Pancreas (tissue), 10 donors: ENCODE measurements around the gene MIEF1. TPM values are rescaled to one million over a fixed set of nuclear protein-coding genes. Genes with fewer than 3 reads are reported as not detected.

Experiments
- ATAC-seq, 4 donors: fragments of 200-7000 bp; cut with Tn5 transposase; one replicate each; pipeline versions ENCODE4 v1.8.0 to v1.9.1; 2020; ENCODE audit warnings: mild to moderate bottlenecking in 4 of 4, moderate library complexity in 4 of 4
- DNase-seq, 6 donors: peaks; one replicate each; pipeline ENCODE4 v3.0.0-alpha.2; 2020
- FAIRE-seq: peaks from 2 replicates; lab custom pipeline; 2012; peaks lifted over from hg19 to GRCh38; lab: Jason Lieb, UNC
- H3K27ac ChIP-seq, 4 donors: fragments of 200-600 bp; sonication (generic); 1 replicate in 3 of 4; 2 replicates in 1 of 4; pipeline versions ENCODE4 v1.5.0 to v1.8.0; 2020
- H3K27me3 ChIP-seq, 4 donors: fragments of 200-600 bp; one replicate each; pipeline ENCODE4 v1.8.0; 2021
- H3K36me3 ChIP-seq, 3 donors: fragments of 200-600 bp; sonication (generic) in 1 of 3; one replicate each; pipeline versions ENCODE4 v1.5.0 to v1.8.0; 2020 to 2021
- H3K4me1 ChIP-seq, 3 donors: fragments of 200-600 bp; one replicate each; pipeline ENCODE4 v1.8.0; 2021
- H3K4me3 ChIP-seq, 4 donors: fragments of 200-600 bp; sonication (generic) in 2 of 4; one replicate each; pipeline versions ENCODE4 v1.5.0 to v1.8.0; 2020 to 2021
- H3K9me3 ChIP-seq, 4 donors: fragments of 200-600 bp; one replicate each; pipeline ENCODE4 v1.8.0; 2021
- WGBS, 2 donors: extraction: QIAGEN DNeasy Blood & Tissue Kit; methylation state at CpG; one replicate each; pipeline ENCODE4 v1.1.7; 2013; 5-methylcytosine and 5-hydroxymethylcytosine counted together
- intact Hi-C, 3 donors: fragments of 100-400 bp; cut with DNase I; formaldehyde crosslinking; loops; one replicate each; pipeline versions ENCODE4 v1.11.1 to v1.14.2; 2022
- polyA plus RNA-seq, 2 donors: library from polyadenylated mRNA; stranded (reverse); fragments of 200-250 nt; gene quantifications; one replicate each; pipeline ENCODE4 v1.2.3, GENCODE V29; 2013
- total RNA-seq, 6 donors: library from RNA; stranded (reverse); fragmentation: NEBNext Ultra II Directional in 4 of 6; extraction: Animal tissue kit (Norgen Biotek cat#: 25700) in 4 of 6; gene quantifications; one replicate each; pipeline versions ENCODE4 v1.2.1 to v1.2.4, GENCODE V29; 2021 to 2023
- TF ChIP-seq, protein P1 (sequence below), 4 donors: fragments of 200-600 bp; sonication (generic) in 3 of 4; IDR thresholded peaks; one replicate each; pipeline versions ENCODE4 v1.5.0 to v1.8.0; 2021; ENCODE audit warnings: antibody characterized with exemption in 4 of 4
- donor health status: healthy with polysubstance abuse.
- donor health status: DM: no; HTN: no; CAD: no; lungs with moderate emphysema.
- donor health status: DM: no; HTN: no; CAD: no.
- donor health status: control.
- donor health status: control.
- donor health status: Bipolar disorder and iron deficiency.
- donor health status: DM: yes; HTN: yes; CAD: no.
- donor health status: DM: no; HTN: no; CAD: no.
- donor health status: DM: no; HTN: no; CAD: no.
- donor health status: DM: yes; HTN: yes; CAD: no.

Gene MIEF1
- total and polyA plus RNA-seq, 8 donors: 6.3 to 15.1 (median 11.1) TPM

DNA sequence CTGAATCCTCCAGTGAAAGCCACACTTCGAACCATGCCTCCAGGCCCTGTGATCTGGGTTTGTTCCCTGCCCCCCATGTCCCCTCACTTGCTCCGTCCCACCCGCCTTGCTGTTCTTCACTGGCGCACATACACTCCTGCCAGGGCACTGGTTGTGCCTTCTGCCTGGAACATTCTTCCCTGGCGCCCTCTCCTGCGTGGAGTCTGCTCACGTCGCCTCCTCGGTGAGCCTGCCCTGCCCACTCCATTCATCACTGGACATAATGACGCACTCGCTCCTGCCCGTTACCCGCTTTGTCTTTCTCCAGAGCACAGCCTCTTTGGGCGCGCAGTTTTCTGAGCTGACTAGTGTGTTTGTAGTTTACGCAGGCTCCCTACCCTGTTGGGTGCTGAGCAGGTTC is 21.0 kb upstream of the MIEF1 start:
- H3K4me3 ChIP-seq: no peak overlapping the region
- WGBS, 2 donors: 93 to 94% methylated on average over 16 of the region's 16 CpGs
- DNase-seq (no peak), ATAC-seq (no peak), FAIRE-seq (no peak)
- no peaks in the 10 kb centered on the region for H3K9me3 ChIP-seq
- no peaks in the 10 kb centered on the region for H3K27me3 ChIP-seq
- H3K27ac ChIP-seq: no peak overlapping the region
- TF ChIP-seq, protein P1, sequence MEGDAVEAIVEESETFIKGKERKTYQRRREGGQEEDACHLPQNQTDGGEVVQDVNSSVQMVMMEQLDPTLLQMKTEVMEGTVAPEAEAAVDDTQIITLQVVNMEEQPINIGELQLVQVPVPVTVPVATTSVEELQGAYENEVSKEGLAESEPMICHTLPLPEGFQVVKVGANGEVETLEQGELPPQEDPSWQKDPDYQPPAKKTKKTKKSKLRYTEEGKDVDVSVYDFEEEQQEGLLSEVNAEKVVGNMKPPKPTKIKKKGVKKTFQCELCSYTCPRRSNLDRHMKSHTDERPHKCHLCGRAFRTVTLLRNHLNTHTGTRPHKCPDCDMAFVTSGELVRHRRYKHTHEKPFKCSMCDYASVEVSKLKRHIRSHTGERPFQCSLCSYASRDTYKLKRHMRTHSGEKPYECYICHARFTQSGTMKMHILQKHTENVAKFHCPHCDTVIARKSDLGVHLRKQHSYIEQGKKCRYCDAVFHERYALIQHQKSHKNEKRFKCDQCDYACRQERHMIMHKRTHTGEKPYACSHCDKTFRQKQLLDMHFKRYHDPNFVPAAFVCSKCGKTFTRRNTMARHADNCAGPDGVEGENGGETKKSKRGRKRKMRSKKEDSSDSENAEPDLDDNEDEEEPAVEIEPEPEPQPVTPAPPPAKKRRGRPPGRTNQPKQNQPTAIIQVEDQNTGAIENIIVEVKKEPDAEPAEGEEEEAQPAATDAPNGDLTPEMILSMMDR (IDR thresholded peaks at IDR 0.05): no peak
- intact Hi-C loops: no loop called here
- no peaks in the 10 kb centered on the region for H3K36me3 ChIP-seq
- no peaks in the 10 kb centered on the region for H3K4me1 ChIP-seq

DNA sequence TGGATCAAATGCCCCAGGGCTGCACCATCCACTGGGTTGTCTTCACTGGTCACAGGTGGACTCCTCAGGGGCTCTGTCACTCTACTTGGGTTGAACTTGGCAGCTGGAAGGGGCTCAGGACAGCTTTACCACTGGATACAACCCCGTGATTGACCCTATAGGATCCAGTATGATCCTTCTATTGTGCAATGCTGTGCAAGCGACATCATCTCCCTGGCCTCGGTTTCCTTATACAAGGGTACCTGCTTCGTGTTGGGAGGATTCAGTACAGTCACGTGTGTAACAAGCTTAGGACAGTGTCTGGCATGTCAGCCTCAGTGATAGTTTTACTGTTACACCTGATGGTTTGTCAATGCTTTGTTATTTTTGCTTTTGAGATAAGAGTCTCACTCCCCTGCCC is 20.5 kb upstream of the MIEF1 start:
- H3K27ac ChIP-seq: no peak overlapping the region
- no peak for ATAC-seq
- no peaks in the 10 kb centered on the region for H3K4me1 ChIP-seq
- no peak overlapping the region for H3K4me3 ChIP-seq
- TF ChIP-seq, protein P1 (IDR thresholded peaks at IDR 0.05): no peak
- DNase-seq: no peak
- no peaks in the 10 kb centered on the region for H3K9me3 ChIP-seq
- intact Hi-C loops: no loop called here
- no peak for FAIRE-seq
- no peaks in the 10 kb centered on the region for H3K27me3 ChIP-seq
- WGBS, 2 donors: 80 to 83% methylated on average over 5 of the region's 5 CpGs
- no peaks in the 10 kb centered on the region for H3K36me3 ChIP-seq

DNA sequence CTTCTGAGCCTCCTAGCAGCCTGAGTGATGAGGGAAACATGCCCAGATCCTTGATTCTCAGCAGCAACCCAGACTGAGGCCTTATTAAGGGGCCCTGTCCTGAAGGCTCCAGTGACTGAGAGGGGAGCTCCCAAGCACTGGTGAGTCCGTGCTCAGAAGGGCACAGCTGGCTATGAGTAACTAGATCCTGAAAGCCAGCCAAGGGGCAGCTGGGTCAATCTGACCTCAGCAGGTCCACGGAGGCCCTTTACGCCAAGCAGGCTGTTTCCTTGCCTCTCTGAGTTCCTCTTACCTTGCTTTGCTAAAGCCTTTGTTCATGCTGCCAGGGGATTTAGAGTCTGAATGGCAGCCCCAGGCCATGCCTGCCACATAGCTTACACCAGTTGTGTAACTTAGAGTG is 19.3 kb upstream of the MIEF1 start:
- no peak for ATAC-seq
- no peak overlapping the region for H3K4me3 ChIP-seq
- no peak overlapping the region for H3K27ac ChIP-seq
- H3K36me3 ChIP-seq: no peaks in the 10 kb centered on the region
- DNase-seq: no peak
- H3K27me3 ChIP-seq: no peaks in the 10 kb centered on the region
- TF ChIP-seq, protein P1 (IDR thresholded peaks at IDR 0.05): no peak
- no peaks in the 10 kb centered on the region for H3K9me3 ChIP-seq
- no peak for FAIRE-seq
- intact Hi-C loops: no loop called here
- H3K4me1 ChIP-seq: no peaks in the 10 kb centered on the region
- WGBS, 2 donors: 72 to 76% methylated on average over 3 of the region's 3 CpGs

DNA sequence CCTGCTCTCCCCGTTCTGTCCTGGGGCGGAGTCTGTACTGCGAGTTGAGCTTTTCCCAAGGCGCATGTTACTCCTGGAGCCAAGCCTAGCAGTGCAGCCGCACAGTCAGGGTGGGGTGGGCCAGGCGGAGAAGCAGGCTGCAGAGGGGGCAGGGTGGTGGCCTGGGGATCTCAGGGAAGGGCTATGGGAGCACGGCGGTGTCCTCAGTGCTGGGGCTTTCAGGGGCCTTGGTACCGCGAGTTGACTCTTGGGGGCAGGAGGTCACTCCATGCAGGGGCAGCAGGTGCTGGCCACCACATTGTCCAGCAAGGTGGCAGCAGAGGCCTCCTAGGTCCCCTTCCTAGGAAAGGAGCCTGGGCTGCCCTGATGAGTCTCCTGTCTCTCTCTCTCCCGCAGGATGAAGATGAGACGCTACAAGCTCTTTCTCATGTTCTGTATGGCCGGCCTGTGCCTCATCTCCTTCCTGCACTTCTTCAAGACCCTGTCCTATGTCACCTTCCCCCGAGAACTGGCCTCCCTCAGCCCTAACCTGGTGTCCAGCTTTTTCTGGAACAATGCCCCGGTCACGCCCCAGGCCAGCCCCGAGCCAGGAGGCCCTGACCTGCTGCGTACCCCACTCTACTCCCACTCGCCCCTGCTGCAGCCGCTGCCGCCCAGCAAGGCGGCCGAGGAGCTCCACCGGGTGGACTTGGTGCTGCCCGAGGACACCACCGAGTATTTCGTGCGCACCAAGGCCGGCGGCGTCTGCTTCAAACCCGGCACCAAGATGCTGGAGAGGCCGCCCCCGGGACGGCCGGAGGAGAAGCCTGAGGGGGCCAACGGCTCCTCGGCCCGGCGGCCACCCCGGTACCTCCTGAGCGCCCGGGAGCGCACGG is 14.9 kb upstream of the MIEF1 start:
- Histone ChIP-seq H3K36me3 (no peaks in the 10 kb centered on the region), H3K27me3 (no peaks in the 10 kb centered on the region), H3K9me3 (no peaks in the 10 kb centered on the region), H3K27ac (no peak overlapping the region), H3K4me1 (no peaks in the 10 kb centered on the region), H3K4me3 (no peak overlapping the region)
- ATAC-seq (no peak), DNase-seq (no peak), FAIRE-seq (no peak)
- 82 to 87% methylated on average over 43 to 45 of the region's 45 CpGs for WGBS, 2 donors
- intact Hi-C loops: no loop called here
- TF ChIP-seq, protein P1 (IDR thresholded peaks at IDR 0.05): no peak
